Fibroblast of lung (primary cell): ENCODE results near the gene ZNF609. TPM values are rescaled to one million over a fixed set of nuclear protein-coding genes. Genes with fewer than 3 reads are reported as not detected.

Experiments used
- DNase-seq, 2 donors: peaks; one replicate each; pipeline versions ENCODE4 v3.0.0 to v3.0.0-alpha.2; 2010; ENCODE audit warnings: low read depth in 2 of 2
- H2AFZ ChIP-seq: 2 replicates; pipeline ENCODE4 v1.5.1; 2012; ENCODE audit warnings: low read length, control low read depth, inconsistent platforms
- H3K27ac ChIP-seq: 2 replicates; pipeline ENCODE4 v1.5.1; 2011; ENCODE audit warnings: low read length, control low read depth; ENCODE audit not compliant: insufficient read depth
- H3K27me3 ChIP-seq: 2 replicates; pipeline ENCODE4 v1.5.1; 2011; ENCODE audit warnings: mild to moderate bottlenecking, low read length; ENCODE audit not compliant: control insufficient read depth, insufficient read depth
- H3K36me3 ChIP-seq: 2 replicates; pipeline ENCODE4 v1.5.1; 2011; ENCODE audit warnings: low read length; ENCODE audit not compliant: control insufficient read depth, insufficient read depth
- H3K4me1 ChIP-seq: 2 replicates; pipeline ENCODE4 v1.5.1; 2011; ENCODE audit warnings: low read length; ENCODE audit not compliant: control insufficient read depth, insufficient read depth; ENCODE audit errors: extremely low read depth
- H3K4me2 ChIP-seq: 2 replicates; pipeline ENCODE4 v1.5.1; 2011; ENCODE audit warnings: low read length, control low read depth; ENCODE audit not compliant: insufficient read depth; ENCODE audit errors: extremely low read depth
- H3K4me3 ChIP-seq, 4 experiments: fragments of 200-600 bp in 1 of 4; sonication (generic) in 1 of 4; replicated peaks in 1 of 4; 2 replicates each; pipeline ENCODE4 v1.5.1; 2011 to 2016; ENCODE audit warnings: low read length in 4 of 4, low read depth in 3 of 4, mild to moderate bottlenecking in 3 of 4, control low read depth in 2 of 4, inconsistent platforms in 1 of 4, mixed read lengths in 1 of 4; ENCODE audit not compliant: insufficient read depth in 1 of 4; ENCODE audit errors: control extremely low read depth in 1 of 4
- H3K79me2 ChIP-seq: 2 replicates; pipeline ENCODE4 v1.5.1; 2012; ENCODE audit warnings: mild to moderate bottlenecking, low read length, inconsistent platforms; ENCODE audit not compliant: control insufficient read depth, insufficient read depth
- H3K9ac ChIP-seq: 2 replicates; pipeline ENCODE4 v1.5.1; 2011; ENCODE audit warnings: mild to moderate bottlenecking, low read length, control low read depth; ENCODE audit not compliant: insufficient read depth
- H3K9me3 ChIP-seq: 2 replicates; pipeline ENCODE4 v1.5.1; 2012; ENCODE audit warnings: low read depth, low read length; ENCODE audit not compliant: control insufficient read depth, insufficient read depth
- H4K20me1 ChIP-seq: 2 replicates; pipeline ENCODE4 v1.5.1; 2011; ENCODE audit warnings: low read length; ENCODE audit not compliant: control insufficient read depth, insufficient read depth; ENCODE audit errors: extremely low read depth
- EZH2 ChIP-seq: IDR thresholded peaks from 2 replicates; pipeline ENCODE4 v1.5.1; 2012; ENCODE audit warnings: low read length, control low read depth, mild to moderate bottlenecking; ENCODE audit errors: missing control alignments
- polyA minus RNA-seq: library from RNA; depleted of rRNA, polyadenylated mRNA; stranded (reverse); fragments of >200 nt; gene quantifications from 2 replicates; pipeline ENCODE4 v1.2.3, GENCODE V29; 2011; ENCODE audit warnings: low replicate concordance
- polyA plus RNA-seq, 2 donors: library from polyadenylated mRNA; depleted of rRNA in 1 of 2; stranded (reverse) in 1 of 2; unstranded in 1 of 2; fragments of >200 nt; gene quantifications; 2 replicates each; pipeline ENCODE4 v1.2.1, GENCODE V29; 2011 to 2012; ENCODE audit warnings: missing spikeins in 1 of 2
- total RNA-seq: library from RNA; depleted of rRNA; stranded (reverse); fragments of >200 nt; gene quantifications from 2 replicates; pipeline ENCODE4 v1.2.1, GENCODE V29; 2014
- TF ChIP-seq, protein P1 (sequence below), 2 donors: IDR thresholded peaks in 1 of 2; conservative IDR thresholded peaks in 1 of 2; 1 replicate in 1 of 2; 2 replicates in 1 of 2; pipeline ENCODE4 v1.5.1; 2011 to 2012; ENCODE audit warnings: low read length in 2 of 2, control low read depth in 1 of 2, inconsistent platforms in 1 of 2, low read depth in 1 of 2, mild to moderate bottlenecking in 1 of 2

ZNF609 gene
- total RNA-seq (11.3 and 14.7 TPM in 2 replicates), polyA plus RNA-seq (10.8 and 13.1 TPM in 2 replicates), polyA minus RNA-seq (20.6 and 154 TPM in 2 replicates)
- 10.0 and 13.0 TPM in 2 replicates for polyA plus RNA-seq (2012)

- Histone ChIP-seq H3K36me3 (no peaks in the 10 kb centered on the region), H3K27ac (peak within 1 kb of the TSS; percentile 51), H4K20me1 (no peaks in the 10 kb centered on the region), H2AFZ (peak within 1 kb of the TSS; percentile 88), H3K4me2 (peak within 1 kb of the TSS; percentile 95), H3K9me3 (no peaks in the 10 kb centered on the region), H3K9ac (peak within 1 kb of the TSS; percentile 59), H3K79me2 (peaks cover 40% of the 10 kb centered on the region), H3K4me1 (peaks cover 2% of the 10 kb centered on the region), H3K27me3 (no peaks in the 10 kb centered on the region), H3K4me3 (peak within 1 kb of the TSS; percentile 43 to 77 (median 70))
- no peak for TF ChIP-seq EZH2
- TF ChIP-seq, protein P1, sequence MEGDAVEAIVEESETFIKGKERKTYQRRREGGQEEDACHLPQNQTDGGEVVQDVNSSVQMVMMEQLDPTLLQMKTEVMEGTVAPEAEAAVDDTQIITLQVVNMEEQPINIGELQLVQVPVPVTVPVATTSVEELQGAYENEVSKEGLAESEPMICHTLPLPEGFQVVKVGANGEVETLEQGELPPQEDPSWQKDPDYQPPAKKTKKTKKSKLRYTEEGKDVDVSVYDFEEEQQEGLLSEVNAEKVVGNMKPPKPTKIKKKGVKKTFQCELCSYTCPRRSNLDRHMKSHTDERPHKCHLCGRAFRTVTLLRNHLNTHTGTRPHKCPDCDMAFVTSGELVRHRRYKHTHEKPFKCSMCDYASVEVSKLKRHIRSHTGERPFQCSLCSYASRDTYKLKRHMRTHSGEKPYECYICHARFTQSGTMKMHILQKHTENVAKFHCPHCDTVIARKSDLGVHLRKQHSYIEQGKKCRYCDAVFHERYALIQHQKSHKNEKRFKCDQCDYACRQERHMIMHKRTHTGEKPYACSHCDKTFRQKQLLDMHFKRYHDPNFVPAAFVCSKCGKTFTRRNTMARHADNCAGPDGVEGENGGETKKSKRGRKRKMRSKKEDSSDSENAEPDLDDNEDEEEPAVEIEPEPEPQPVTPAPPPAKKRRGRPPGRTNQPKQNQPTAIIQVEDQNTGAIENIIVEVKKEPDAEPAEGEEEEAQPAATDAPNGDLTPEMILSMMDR (conservative IDR thresholded peaks at IDR 0.05 in 1 of 2, IDR thresholded peaks at IDR 0.05 in 1 of 2; ENCODE audit: low read depth in 1 of 2, low read length in 2 of 2), result no peak
- peak; percentile 94 to 97 for DNase-seq
Measured at GRCh38 chr15:64460206-64460723, at the start of gene ZNF609. TSS of gene ZNF609 (plus strand) at chr15:64460578. CDS start at chr15:64499420, 38,842 bp downstream.

DNA sequence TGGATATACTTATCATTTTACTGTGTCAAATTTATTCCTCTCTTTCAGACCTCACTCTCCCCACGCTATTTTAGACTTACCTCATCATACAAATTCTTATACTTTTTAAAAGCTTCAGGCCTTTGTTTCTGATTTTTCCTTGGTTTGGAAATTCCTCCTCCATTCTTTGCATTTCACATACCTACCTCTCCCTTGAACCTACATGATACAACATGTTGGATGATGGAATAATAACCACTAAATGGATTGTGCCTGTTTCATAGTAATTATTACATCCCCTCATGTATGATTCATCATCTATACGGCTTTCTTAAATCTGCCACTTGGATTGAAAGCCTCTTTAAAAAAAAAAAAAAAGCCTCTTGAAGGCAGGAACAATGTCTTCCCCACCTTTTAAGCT is 48.2 kb upstream of the ZNF609 start:
- TF ChIP-seq, protein P1 (conservative IDR thresholded peaks at IDR 0.05 in 1 of 2, IDR thresholded peaks at IDR 0.05 in 1 of 2; ENCODE audit: low read depth in 1 of 2, low read length in 2 of 2), result no peak
- TF ChIP-seq EZH2, result no peak
- H3K27ac ChIP-seq, result no peak overlapping the region
- peaks cover 5% of the 10 kb centered on the region for H3K36me3 ChIP-seq
- no peak overlapping the region for H2AFZ ChIP-seq
- no peaks in the 10 kb centered on the region for H3K9me3 ChIP-seq
- H3K27me3 ChIP-seq, result no peaks in the 10 kb centered on the region
- H3K79me2 ChIP-seq, result no peaks in the 10 kb centered on the region
- no peak overlapping the region for H3K4me3 ChIP-seq
- DNase-seq, result no peak
- no peak overlapping the region for H3K9ac ChIP-seq
- no peaks in the 10 kb centered on the region for H3K4me1 ChIP-seq
- no peak overlapping the region for H3K4me2 ChIP-seq
- no peaks in the 10 kb centered on the region for H4K20me1 ChIP-seq

GRCh38 chr15:64422697-64423096 is 37.7 kb upstream of the ZNF609 start:
- DNase-seq, result no peak
- TF ChIP-seq EZH2, result no peak
- TF ChIP-seq, protein P1 (conservative IDR thresholded peaks at IDR 0.05 in 1 of 2, IDR thresholded peaks at IDR 0.05 in 1 of 2; ENCODE audit: low read depth in 1 of 2, low read length in 2 of 2), result no peak
- Histone ChIP-seq H3K9ac (no peak overlapping the region), H3K4me3 (no peak overlapping the region), H3K27ac (no peak overlapping the region), H3K4me1 (no peaks in the 10 kb centered on the region), H3K4me2 (no peak overlapping the region), H3K36me3 (peaks cover 2% of the 10 kb centered on the region), H4K20me1 (no peaks in the 10 kb centered on the region), H3K27me3 (no peaks in the 10 kb centered on the region), H3K9me3 (no peaks in the 10 kb centered on the region), H2AFZ (no peak overlapping the region), H3K79me2 (no peaks in the 10 kb centered on the region)
